Heart right ventricle (tissue), 16 donors: ENCODE data around the gene ZNF207. TPM values are rescaled to one million over a fixed set of nuclear protein-coding genes. Genes with fewer than 3 reads are reported as not detected.

Experiments used
- ATAC-seq, 8 donors: fragments of 200-7000 bp; cut with Tn5 transposase; one replicate each; pipeline ENCODE4 v1.9.1; 2020; ENCODE audit warnings: mild to moderate bottlenecking in 8 of 8, moderate library complexity in 8 of 8, moderate number of reproducible peaks in 1 of 8
- DNase-seq, 2 donors: peaks; one replicate each; pipeline ENCODE4 v3.0.0-alpha.2; 2020
- H3K27ac ChIP-seq, 10 donors: fragments of 200-600 bp; sonication (generic) in 2 of 10; one replicate each; pipeline versions ENCODE4 v1.5.0 to v1.8.0; 2020 to 2022; ENCODE audit warnings: mild to moderate bottlenecking in 3 of 10
- H3K27me3 ChIP-seq, 7 donors: fragments of 200-600 bp; one replicate each; pipeline ENCODE4 v1.8.0; 2021 to 2022; ENCODE audit warnings: mild to moderate bottlenecking in 2 of 7
- H3K36me3 ChIP-seq, 9 donors: fragments of 200-600 bp; sonication (generic) in 1 of 9; one replicate each; pipeline versions ENCODE4 v1.5.0 to v1.8.0; 2020 to 2022; ENCODE audit warnings: mild to moderate bottlenecking in 2 of 9
- H3K4me1 ChIP-seq, 9 donors: fragments of 200-600 bp; sonication (generic) in 1 of 9; one replicate each; pipeline versions ENCODE4 v1.5.0 to v1.8.0; 2020 to 2022; ENCODE audit warnings: mild to moderate bottlenecking in 4 of 9
- H3K4me3 ChIP-seq, 10 donors: fragments of 200-600 bp; sonication (generic) in 2 of 10; one replicate each; pipeline versions ENCODE4 v1.5.0 to v1.8.0; 2020 to 2022; ENCODE audit warnings: mild to moderate bottlenecking in 7 of 10, moderate library complexity in 2 of 10
- H3K9me3 ChIP-seq, 11 donors: fragments of 200-600 bp in 10 of 11; sonication (generic) in 2 of 11; one replicate each; pipeline versions ENCODE4 v1.5.0 to v1.8.0; 2013 to 2022; ENCODE audit warnings: mild to moderate bottlenecking in 2 of 11, control low read depth in 1 of 11, moderate library complexity in 1 of 11
- CTCF ChIP-seq, 9 donors: fragments of 200-600 bp; sonication (generic) in 2 of 9; IDR thresholded peaks; one replicate each; pipeline versions ENCODE4 v1.5.0 to v1.8.0; 2021 to 2022; ENCODE audit warnings: antibody characterized with exemption in 9 of 9, mild to moderate bottlenecking in 5 of 9, moderate library complexity in 1 of 9
- WGBS, 2 donors: extraction: QIAGEN DNeasy Blood & Tissue Kit; methylation state at CpG; one replicate each; pipeline ENCODE4 v1.1.7; 2013; ENCODE audit warnings: inconsistent platforms in 1 of 2; 5-methylcytosine and 5-hydroxymethylcytosine counted together
- intact Hi-C, 10 donors: fragments of 100-400 bp; cut with DNase I; formaldehyde crosslinking; loops; one replicate each; pipeline versions ENCODE4 v1.11.1 to v1.14.2; 2022
- polyA plus RNA-seq, 2 donors: library from polyadenylated mRNA; stranded (reverse); fragments of 200-250 nt; gene quantifications; one replicate each; pipeline ENCODE4 v1.2.3, GENCODE V29; 2013
- total RNA-seq, 10 donors: library from RNA; stranded (reverse); fragmentation: NEBNext Ultra II Directional in 3 of 10; extraction: Animal tissue kit (Norgen Biotek cat#: 25700) in 3 of 10; gene quantifications; one replicate each; pipeline versions ENCODE4 v1.2.1 to v1.2.4, GENCODE V29; 2021 to 2023
- donor health status: Arrhythmogenic right ventricular cardiomyopathy.
- donor health status: ischemic (EF 13 %, LVEDD 7.1; RV severe dilation, severe dysfunction).
- donor health status: healthy with polysubstance abuse.
- donor health status: DM: no; HTN: yes; CAD: no.
- donor health status: DM: no; HTN: no; CAD: no.
- donor health status: ischemic (EF 25% LVEDD 6.9; RV normal size, moderate dysfunction).
- donor health status: ischemic (EF 25% LVEDD 5.7; RV mildly dilated, moderate dysfunction).
- donor health status: healthy.
- donor health status: DM: yes; HTN: yes; CAD: no.
- donor health status: Ischemic cardiomyopathy.
- donor health status: ischemic (EF 35%, LVEDD 5.7; RV mildly dilated, moderate dysfunction).
- donor health status: nonischemic (EF 11% LVEDD 7.7; RV severe dilation, severe dysfunction).
- donor health status: DM: yes; HTN: yes; CAD: no.
- donor health status: PGD.
- donor health status: ischemic (EF 29% LVEDD 5.4; RV normal size, mild dysfunction).
- donor health status: nonischemic (EF 23%, LVEDD 6.1; RV moderate dilation, normal function).

ZNF207 gene
- total and polyA plus RNA-seq, 12 donors = 39.9 to 86.7 (median 78.1) TPM

GRCh38 chr17:32303781-32304288, 46.1 kb upstream of the ZNF207 start:
- no peak overlapping the region for H3K4me3 ChIP-seq
- no peak for DNase-seq
- H3K27me3 ChIP-seq = no peaks in the 10 kb centered on the region
- WGBS, 2 donors = 43 to 45% methylated on average over 2 of the region's 2 CpGs
- no peaks in the 10 kb centered on the region for H3K9me3 ChIP-seq
- no peak overlapping the region for H3K27ac ChIP-seq
- intact Hi-C loops = no loop called here
- ATAC-seq = peak in 5 of 8 donors; percentile 33 to 63 (median 42)
- no peak for TF ChIP-seq CTCF (IDR thresholded peaks at IDR 0.05)
- no peaks in the 10 kb centered on the region for H3K36me3 ChIP-seq
- peaks cover 0 to 9% (median 0%) of the 10 kb centered on the region in 9 donors for H3K4me1 ChIP-seq

GRCh38 chr17:32305049-32305448, 44.9 kb upstream of the ZNF207 start:
- intact Hi-C loops = no loop called here
- no peak for TF ChIP-seq CTCF (IDR thresholded peaks at IDR 0.05)
- 78 to 85% methylated on average over 9 of the region's 9 CpGs for WGBS, 2 donors

GRCh38 chr17:32307658-32308057, 42.3 kb upstream of the ZNF207 start:
- Histone ChIP-seq H3K9me3 (no peaks in the 10 kb centered on the region), H3K4me1 (peaks cover 0 to 14% (median 0%) of the 10 kb centered on the region in 9 donors), H3K4me3 (no peak overlapping the region), H3K27me3 (peaks cover 0 to 3% (median 0%) of the 10 kb centered on the region in 7 donors), H3K27ac (no peak overlapping the region), H3K36me3 (no peaks in the 10 kb centered on the region)
- 48 to 60% methylated on average over 4 of the region's 4 CpGs for whole genome bisulfite sequencing, 2 donors
- intact Hi-C loops = no loop called here
- DNase-seq (no peak), ATAC-seq (no peak)
- no peak for TF ChIP-seq CTCF (IDR thresholded peaks at IDR 0.05)

More at GRCh38 chr17:32305049-32305448, 44.9 kb upstream of the ZNF207 start:
- peaks cover 0 to 9% (median 0%) of the 10 kb centered on the region in 9 donors for H3K4me1 ChIP-seq
- H3K27me3 ChIP-seq = no peaks in the 10 kb centered on the region
- H3K27ac ChIP-seq = no peak overlapping the region
- DNase-seq = no peak
- H3K4me3 ChIP-seq = no peak overlapping the region
- no peak for ATAC-seq
- no peaks in the 10 kb centered on the region for H3K36me3 ChIP-seq
- no peaks in the 10 kb centered on the region for H3K9me3 ChIP-seq

GRCh38 chr17:32311028-32311536, 38.9 kb upstream of the ZNF207 start:
- Histone ChIP-seq H3K27ac (no peak overlapping the region), H3K9me3 (no peaks in the 10 kb centered on the region), H3K36me3 (no peaks in the 10 kb centered on the region), H3K4me1 (peaks cover 0 to 5% (median 0%) of the 10 kb centered on the region in 9 donors), H3K27me3 (peaks cover 0 to 15% (median 2%) of the 10 kb centered on the region in 7 donors), H3K4me3 (peak overlapping the region in 5 of 10 donors; percentile 11 to 29 (median 16))
- intact Hi-C loops = no loop called here
- no peak for TF ChIP-seq CTCF (IDR thresholded peaks at IDR 0.05)
- WGBS, 2 donors = 24 to 28% methylated on average over 9 of the region's 9 CpGs
- DNase-seq (no peak), ATAC-seq (peak in 3 of 8 donors; percentile 39 to 65 (median 56))
